GM18502 (cell line): ENCODE data around the gene PLEKHM3.
A peak's percentile ranks its signal among the peaks of the same experiment; 100 is the strongest.

Source experiments
- ATAC-seq: cut with Tn5 transposase; IDR thresholded peaks from one replicate; pipeline ENCODE4 v1.9.1; 2021; ENCODE audit warnings: mild to moderate bottlenecking; ENCODE audit not compliant: unreplicated experiment, poor library complexity

PLEKHM3 gene

GRCh38 chr2:207836521-207837133 lies 188.7 kb downstream of the PLEKHM3 start:
- ATAC-seq, result no peak

- no peak for ATAC-seq
These were observed 189.5 kb downstream of the PLEKHM3 start for GRCh38 chr2:207835805-207836204.

- ATAC-seq, result peak; percentile 99
These were observed 192.0 kb downstream of the PLEKHM3 start for GRCh38 chr2:207833251-207833751.

- ATAC-seq, result no peak
These were observed 193.6 kb downstream of the PLEKHM3 start for GRCh38 chr2:207831584-207832248.

- no peak for ATAC-seq
These were observed 194.4 kb downstream of the PLEKHM3 start for GRCh38 chr2:207830778-207831438.

GRCh38 chr2:207828361-207829057 lies 196.8 kb downstream of the PLEKHM3 start:
- no peak for ATAC-seq

GRCh38 chr2:207825978-207826377 lies 199.3 kb downstream of the PLEKHM3 start:
- ATAC-seq, result no peak

GRCh38 chr2:207825045-207825954 lies 200.0 kb downstream of the PLEKHM3 start:
- ATAC-seq, result no peak

- ATAC-seq, result no peak
These were observed 201.5 kb downstream of the PLEKHM3 start for GRCh38 chr2:207823865-207824264.

- ATAC-seq, result no peak
These were observed 205.2 kb downstream of the PLEKHM3 start for GRCh38 chr2:207819839-207820784.

- ATAC-seq, result no peak
These were observed 206.1 kb downstream of the PLEKHM3 start for GRCh38 chr2:207819021-207819797.

GRCh38 chr2:207816546-207816945 lies 208.8 kb downstream of the PLEKHM3 start:
- no peak for ATAC-seq

GRCh38 chr2:207815254-207815653 lies 210.1 kb downstream of the PLEKHM3 start:
- ATAC-seq, result no peak

GRCh38 chr2:207813942-207814341 lies 211.4 kb downstream of the PLEKHM3 start:
- no peak for ATAC-seq

GRCh38 chr2:207813221-207813916 lies 212.0 kb downstream of the PLEKHM3 start:
- ATAC-seq, result no peak

- ATAC-seq, result no peak
These were observed 212.6 kb downstream of the PLEKHM3 start for GRCh38 chr2:207812726-207813080.

GRCh38 chr2:207812058-207812725 lies 213.1 kb downstream of the PLEKHM3 start:
- ATAC-seq, result no peak
